Smooth muscle cell (in vitro differentiated cells): Measurements from ENCODE around the gene CCDC68. TPM values are rescaled to one million over a fixed set of nuclear protein-coding genes. Genes with fewer than 3 reads are reported as not detected.
"Not testable (repeated sequence)": the region's sequence is repeated elsewhere in the genome, so short reads cannot be mapped to it uniquely, and the experiment has no call there.

ENCODE experiments used
- DNase-seq: peaks from one replicate; lab custom pipeline; 2025; ENCODE audit not compliant: unreplicated experiment; lab: John Stamatoyannopoulos, UW
- H2AFZ ChIP-seq: fragments of 200-600 bp; sonication (generic); 2 replicates; pipeline ENCODE4 v1.6.0; 2016; ENCODE audit warnings: antibody characterized with exemption, low read depth, mild to moderate bottlenecking
- H3F3A ChIP-seq: fragments of 200-600 bp; sonication (generic); 2 replicates; pipeline ENCODE4 v1.6.0; 2017; ENCODE audit warnings: antibody characterized with exemption, low read depth
- H3K27ac ChIP-seq: fragments of 200-600 bp; sonication (generic); 2 replicates; pipeline ENCODE4 v1.5.1; 2016; ENCODE audit warnings: low read depth, mild to moderate bottlenecking
- H3K27me3 ChIP-seq: fragments of 200-600 bp; sonication (generic); 2 replicates; pipeline ENCODE4 v1.6.1; 2016; ENCODE audit warnings: low read depth, mild to moderate bottlenecking
- H3K36me3 ChIP-seq: fragments of 200-600 bp; sonication (generic); 2 replicates; pipeline ENCODE4 v1.5.1; 2016; ENCODE audit warnings: low read depth
- H3K4me1 ChIP-seq: fragments of 200-600 bp; sonication (generic); 2 replicates; pipeline ENCODE4 v1.5.1; 2016; ENCODE audit warnings: low read depth
- H3K4me2 ChIP-seq: fragments of 200-600 bp; sonication (generic); 2 replicates; pipeline ENCODE4 v1.6.0; 2016; ENCODE audit warnings: mild to moderate bottlenecking
- H3K4me3 ChIP-seq: fragments of 200-600 bp; sonication (generic); 2 replicates; pipeline ENCODE4 v1.5.1; 2016; ENCODE audit warnings: mild to moderate bottlenecking
- H3K79me2 ChIP-seq: fragments of 200-600 bp; sonication (generic); 2 replicates; pipeline ENCODE4 v1.6.0; 2016; ENCODE audit warnings: low read depth, mild to moderate bottlenecking
- H3K9ac ChIP-seq: fragments of 200-600 bp; sonication (generic); 2 replicates; pipeline ENCODE4 v1.6.0; 2016; ENCODE audit warnings: low read depth
- H3K9me3 ChIP-seq: fragments of 200-600 bp; sonication (generic); replicated peaks from 2 replicates; pipeline ENCODE4 v1.5.1; 2016; ENCODE audit warnings: low read depth
- H4K20me1 ChIP-seq: fragments of 200-600 bp; sonication (generic); 2 replicates; pipeline ENCODE4 v1.6.0; 2016; ENCODE audit warnings: low read depth
- WGBS: methylation state at CpG from one replicate; pipeline ENCODE4 v1.1.7; 2016; ENCODE audit warnings: low lambda C conversion rate; 5-methylcytosine and 5-hydroxymethylcytosine counted together
- polyA plus RNA-seq: library from polyadenylated mRNA; unstranded; fragments of >200 nt; fragmentation: Nextera tagmentation; extraction: Ambion mirVana; gene quantifications from 2 replicates; pipeline ENCODE4 v1.2.1, GENCODE V29; 2016
- total RNA-seq: library from RNA; depleted of rRNA; stranded (reverse); fragments of >200 nt; gene quantifications from 2 replicates; pipeline ENCODE4 v1.2.3, GENCODE V29; 2014
- TF ChIP-seq, protein P1 (sequence below): fragments of 200-600 bp; sonication (generic); IDR thresholded peaks from 2 replicates; pipeline ENCODE4 v1.5.1; 2017; ENCODE audit warnings: borderline replicate concordance, mild to moderate bottlenecking, antibody characterized with exemption; ENCODE audit not compliant: insufficient read depth, poor library complexity, severe bottlenecking

The CCDC68 gene
- total and polyA plus RNA-seq, 2 experiments from 2014 or later, result 4.8 to 6.2 TPM

DNA sequence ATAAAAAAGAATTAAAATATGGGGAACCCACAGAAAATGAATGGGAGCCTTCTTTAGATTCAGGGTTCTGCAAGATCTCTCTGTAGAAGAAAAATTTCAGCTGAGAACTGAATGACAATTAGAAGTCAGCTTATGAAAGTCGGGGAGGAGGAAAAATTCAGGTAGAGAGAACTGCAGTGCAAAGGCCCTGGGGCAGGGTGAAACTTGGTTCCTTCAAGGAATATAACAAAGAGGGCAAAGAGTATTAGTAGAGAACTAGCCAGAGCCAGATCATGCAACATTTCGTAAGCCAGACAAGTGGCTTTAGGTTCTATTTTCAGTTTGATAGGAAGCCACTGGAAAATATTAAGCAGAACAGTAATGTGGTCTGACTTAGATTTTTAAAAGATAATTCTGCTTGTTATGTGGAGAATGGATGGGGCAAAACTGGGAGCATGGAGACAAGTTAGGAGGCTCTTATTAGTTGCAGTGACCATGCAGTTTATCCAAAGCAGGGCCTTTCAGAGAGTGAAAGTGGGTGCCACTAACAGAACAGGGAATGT is 103.1 kb downstream of the CCDC68 start:
- no peaks in the 10 kb centered on the region for H3K9me3 ChIP-seq
- H3F3A ChIP-seq, result no peaks in the 10 kb centered on the region
- H2AFZ ChIP-seq, result no peak overlapping the region
- no peaks in the 10 kb centered on the region for H3K79me2 ChIP-seq
- WGBS, result 72% methylated on average over 2 of the region's 2 CpGs
- no peak overlapping the region for H3K9ac ChIP-seq
- DNase-seq, result no peak
- H3K36me3 ChIP-seq, result no peaks in the 10 kb centered on the region
- H3K27me3 ChIP-seq, result no peaks in the 10 kb centered on the region
- H3K4me1 ChIP-seq, result no peaks in the 10 kb centered on the region
- H3K27ac ChIP-seq, result no peak overlapping the region
- TF ChIP-seq, protein P1, sequence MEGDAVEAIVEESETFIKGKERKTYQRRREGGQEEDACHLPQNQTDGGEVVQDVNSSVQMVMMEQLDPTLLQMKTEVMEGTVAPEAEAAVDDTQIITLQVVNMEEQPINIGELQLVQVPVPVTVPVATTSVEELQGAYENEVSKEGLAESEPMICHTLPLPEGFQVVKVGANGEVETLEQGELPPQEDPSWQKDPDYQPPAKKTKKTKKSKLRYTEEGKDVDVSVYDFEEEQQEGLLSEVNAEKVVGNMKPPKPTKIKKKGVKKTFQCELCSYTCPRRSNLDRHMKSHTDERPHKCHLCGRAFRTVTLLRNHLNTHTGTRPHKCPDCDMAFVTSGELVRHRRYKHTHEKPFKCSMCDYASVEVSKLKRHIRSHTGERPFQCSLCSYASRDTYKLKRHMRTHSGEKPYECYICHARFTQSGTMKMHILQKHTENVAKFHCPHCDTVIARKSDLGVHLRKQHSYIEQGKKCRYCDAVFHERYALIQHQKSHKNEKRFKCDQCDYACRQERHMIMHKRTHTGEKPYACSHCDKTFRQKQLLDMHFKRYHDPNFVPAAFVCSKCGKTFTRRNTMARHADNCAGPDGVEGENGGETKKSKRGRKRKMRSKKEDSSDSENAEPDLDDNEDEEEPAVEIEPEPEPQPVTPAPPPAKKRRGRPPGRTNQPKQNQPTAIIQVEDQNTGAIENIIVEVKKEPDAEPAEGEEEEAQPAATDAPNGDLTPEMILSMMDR, result no peak
- no peak overlapping the region for H3K4me2 ChIP-seq
- H4K20me1 ChIP-seq, result no peaks in the 10 kb centered on the region
- H3K4me3 ChIP-seq, result no peak overlapping the region

DNA sequence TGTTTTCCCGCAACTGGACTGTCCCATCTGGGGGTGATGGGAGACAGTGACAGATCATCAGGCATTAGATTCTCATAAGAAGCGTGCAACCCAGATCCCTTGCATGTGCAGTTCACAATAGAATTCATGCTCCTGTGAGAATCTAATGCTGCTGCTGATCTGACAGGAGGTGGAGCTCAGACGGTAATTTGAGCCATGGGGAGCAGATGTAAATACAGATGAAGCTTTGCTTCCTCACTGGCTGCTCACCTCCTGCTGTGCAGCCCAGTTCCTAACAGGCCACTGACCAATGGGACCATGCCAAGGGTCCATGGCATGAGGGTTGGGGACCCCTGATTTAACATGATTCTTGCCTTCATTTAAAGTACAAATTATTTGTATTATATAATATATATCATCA is 104.2 kb downstream of the CCDC68 start:
- not testable (repeated sequence) for H3K79me2 ChIP-seq, H3K9ac ChIP-seq, H3K4me3 ChIP-seq, H3K4me1 ChIP-seq, H3K27ac ChIP-seq, H2AFZ ChIP-seq, H4K20me1 ChIP-seq, H3K27me3 ChIP-seq, H3K4me2 ChIP-seq, H3K36me3 ChIP-seq, DNase-seq, H3K9me3 ChIP-seq, H3F3A ChIP-seq
- 97% methylated on average over 3 of the region's 3 CpGs for WGBS

GRCh38 chr18:54852780-54853675 is 106.2 kb downstream of the CCDC68 start:
- no peaks in the 10 kb centered on the region for H3K36me3 ChIP-seq
- H3K4me2 ChIP-seq, result no peak overlapping the region
- H3K79me2 ChIP-seq, result no peaks in the 10 kb centered on the region
- no peaks in the 10 kb centered on the region for H3K4me1 ChIP-seq
- no peaks in the 10 kb centered on the region for H3K9me3 ChIP-seq
- TF ChIP-seq, protein P1, result no peak
- no peak overlapping the region for H3K4me3 ChIP-seq
- DNase-seq, result no peak
- no peaks in the 10 kb centered on the region for H3F3A ChIP-seq
- H3K27ac ChIP-seq, result no peak overlapping the region
- H3K27me3 ChIP-seq, result no peaks in the 10 kb centered on the region
- no peak overlapping the region for H3K9ac ChIP-seq
- no peak overlapping the region for H2AFZ ChIP-seq
- H4K20me1 ChIP-seq, result no peaks in the 10 kb centered on the region
- WGBS, result 87% methylated on average over 6 of the region's 6 CpGs

Other genes starting within 250 kb of the CCDC68 start
- gene RAB27B, start 131.0 kb downstream of the CCDC68 start, total RNA-seq, result 8.9 and 9.5 TPM in 2 replicates
- gene RAB27B, start 131.0 kb downstream of the CCDC68 start, polyA plus RNA-seq, result 0.98 and 2.4 TPM in 2 replicates